ENCODE data around the gene POU5F1. TPM values are rescaled to one million over a fixed set of nuclear protein-coding genes. Genes with fewer than 3 reads are reported as not detected.
"Not testable (repeated sequence)": the region's sequence is repeated elsewhere in the genome, so short reads cannot be mapped to it uniquely, and the experiment has no call there.

POU5F1 gene
- total RNA-seq, 1 donor from 2014 or later: 1.6 TPM

GRCh38 chr6:31192431-31193105, 22.1 kb upstream of the POU5F1 start:
- peak; percentile 36 for DNase-seq (ENCODE audit: low read depth, low spot score)

DNA sequence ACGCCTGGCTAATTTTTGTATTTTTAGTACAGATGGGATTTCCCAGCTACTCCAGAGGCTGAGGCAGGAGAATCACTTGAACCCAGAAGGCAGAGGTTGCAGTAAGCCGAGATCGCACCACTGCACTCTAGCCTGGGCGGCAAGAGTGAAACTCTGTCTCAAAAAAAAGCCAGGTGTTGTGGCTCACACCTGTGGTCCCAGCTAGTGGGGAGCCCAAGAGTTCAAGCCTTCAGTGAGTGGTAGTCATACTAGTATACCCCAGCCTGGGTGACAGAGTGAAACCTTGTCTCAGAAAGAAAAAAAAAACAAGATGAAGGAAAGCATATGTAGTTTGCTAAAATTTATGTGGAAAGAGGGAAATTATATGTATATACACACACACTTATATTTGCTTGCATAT, 20.0 kb upstream of the POU5F1 start:
- DNase-seq (ENCODE audit: low read depth, low spot score): no peak

GRCh38 chr6:31189223-31189622, 18.7 kb upstream of the POU5F1 start:
- DNase-seq (ENCODE audit: low read depth, low spot score): not testable (repeated sequence)

GRCh38 chr6:31187780-31188194, 17.3 kb upstream of the POU5F1 start:
- DNase-seq (ENCODE audit: low read depth, low spot score): no peak

GRCh38 chr6:31186052-31186734, 15.7 kb upstream of the POU5F1 start:
- DNase-seq (ENCODE audit: low read depth, low spot score): no peak

DNA sequence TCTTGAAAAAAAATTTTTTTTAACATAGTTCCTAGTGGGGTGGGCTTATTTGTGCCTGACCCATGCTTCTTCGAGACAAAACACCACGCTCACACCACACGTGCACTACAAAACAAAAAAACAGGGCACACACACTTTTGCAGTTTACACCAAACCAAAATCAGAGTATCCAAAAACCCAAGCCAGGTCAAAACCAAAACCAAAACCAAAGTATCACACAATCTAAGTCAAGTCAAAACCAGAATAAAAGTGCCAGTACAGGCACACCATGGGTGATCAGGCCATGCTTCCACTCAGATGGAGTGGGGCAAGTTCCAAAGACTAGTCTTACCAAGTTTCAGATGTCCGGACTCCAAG, 15.2 kb upstream of the POU5F1 start:
- not testable (repeated sequence) for DNase-seq (ENCODE audit: low read depth, low spot score)

- DNase-seq (ENCODE audit: low read depth, low spot score): not testable (repeated sequence)
Observed at GRCh38 chr6:31183859-31184258, 13.4 kb upstream of the POU5F1 start.

GRCh38 chr6:31183287-31183686, 12.8 kb upstream of the POU5F1 start:
- not testable (repeated sequence) for DNase-seq (ENCODE audit: low read depth, low spot score)

GRCh38 chr6:31180500-31180899, 10.0 kb upstream of the POU5F1 start:
- DNase-seq (ENCODE audit: low read depth, low spot score): no peak

DNA sequence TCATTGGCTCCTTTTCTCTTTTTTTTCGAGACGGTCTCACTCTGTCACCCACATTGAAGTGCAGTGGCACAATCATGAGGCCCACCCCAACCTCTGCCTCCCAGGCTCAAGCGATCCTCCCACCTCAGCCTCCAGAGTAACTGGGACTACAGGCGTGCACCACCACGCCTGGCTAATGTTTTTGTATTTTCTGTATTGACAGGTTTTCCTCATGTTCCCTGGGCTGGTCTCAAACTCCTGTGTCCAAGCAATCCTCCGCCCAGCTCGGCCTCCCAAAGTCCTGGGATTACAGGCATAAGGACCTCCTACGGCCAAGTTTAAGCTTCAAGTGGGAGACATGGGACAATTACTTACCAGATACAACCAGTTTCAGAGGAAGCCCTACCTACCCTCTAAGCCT, 9.4 kb upstream of the POU5F1 start:
- no peak for DNase-seq (ENCODE audit: low read depth, low spot score)

GRCh38 chr6:31179042-31179386, 8.5 kb upstream of the POU5F1 start:
- no peak for DNase-seq (ENCODE audit: low read depth, low spot score)

DNA sequence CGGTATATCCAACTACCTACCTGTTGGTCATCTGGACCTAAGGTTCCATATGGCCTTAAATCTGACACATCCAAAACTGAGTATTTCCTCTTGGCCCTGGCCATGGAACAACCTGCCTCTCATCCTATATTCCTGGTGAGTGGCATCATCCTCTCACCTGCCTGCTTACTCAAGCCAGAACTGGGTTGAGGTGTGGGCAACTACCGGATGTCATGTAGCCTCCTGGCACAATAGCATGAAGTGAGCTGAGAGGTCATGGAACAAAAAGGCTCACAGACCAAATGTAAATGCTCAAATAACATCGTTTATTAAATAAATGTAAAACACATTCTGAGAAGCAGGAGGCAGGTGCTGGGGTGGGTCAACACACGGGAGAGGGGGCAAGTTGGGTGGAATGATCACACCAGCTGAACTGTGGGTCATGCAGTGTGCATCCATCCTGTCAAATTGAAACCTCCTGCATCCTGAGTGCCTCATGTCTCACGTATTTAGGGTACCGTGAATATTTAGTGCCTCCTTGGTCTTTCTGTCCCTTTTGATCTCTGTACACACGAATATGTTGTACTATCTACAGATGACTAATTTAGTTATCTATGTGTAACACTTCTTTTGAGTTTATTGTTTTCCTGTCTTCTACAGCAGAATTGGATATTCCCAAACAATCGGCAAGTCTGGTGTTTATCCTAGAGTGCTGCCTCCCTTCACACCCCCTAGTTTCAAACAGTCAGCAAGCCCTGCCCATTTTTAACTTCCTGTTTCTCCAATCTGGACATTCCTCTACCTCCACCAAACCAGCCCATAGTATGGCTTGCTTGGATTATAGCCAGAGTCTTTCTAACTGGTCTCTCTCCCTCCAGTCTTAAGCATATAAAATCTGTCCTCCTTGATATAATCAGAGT, 7.9 kb upstream of the POU5F1 start:
- no peak for DNase-seq (ENCODE audit: low read depth, low spot score)

GRCh38 chr6:31175971-31176370, 5.5 kb upstream of the POU5F1 start:
- no peak for DNase-seq (ENCODE audit: low read depth, low spot score)

- no peak for DNase-seq (ENCODE audit: low read depth, low spot score)
Observed at GRCh38 chr6:31174378-31174777, 3.9 kb upstream of the POU5F1 start.

DNA sequence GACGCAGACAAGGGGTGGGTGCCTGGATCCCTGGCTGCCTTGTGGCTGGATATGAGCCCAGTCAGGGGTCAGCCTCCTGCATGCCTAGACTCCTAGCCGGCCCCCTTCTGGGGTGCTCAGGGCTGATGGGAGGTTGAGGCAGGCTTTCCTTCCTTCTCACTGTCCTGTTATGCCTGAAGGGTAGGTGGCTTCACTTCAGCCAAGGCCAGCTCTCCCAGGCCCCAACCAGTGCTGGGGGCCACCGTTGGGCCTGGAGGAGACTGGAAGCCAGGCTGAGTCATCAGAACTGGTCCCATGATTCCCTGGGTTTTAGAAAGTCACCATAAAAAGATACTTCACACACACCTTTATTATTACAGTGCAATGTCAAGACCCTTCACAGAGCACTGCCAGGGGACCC, 2.9 kb upstream of the POU5F1 start:
- DNase-seq (ENCODE audit: low read depth, low spot score): no peak

DNA sequence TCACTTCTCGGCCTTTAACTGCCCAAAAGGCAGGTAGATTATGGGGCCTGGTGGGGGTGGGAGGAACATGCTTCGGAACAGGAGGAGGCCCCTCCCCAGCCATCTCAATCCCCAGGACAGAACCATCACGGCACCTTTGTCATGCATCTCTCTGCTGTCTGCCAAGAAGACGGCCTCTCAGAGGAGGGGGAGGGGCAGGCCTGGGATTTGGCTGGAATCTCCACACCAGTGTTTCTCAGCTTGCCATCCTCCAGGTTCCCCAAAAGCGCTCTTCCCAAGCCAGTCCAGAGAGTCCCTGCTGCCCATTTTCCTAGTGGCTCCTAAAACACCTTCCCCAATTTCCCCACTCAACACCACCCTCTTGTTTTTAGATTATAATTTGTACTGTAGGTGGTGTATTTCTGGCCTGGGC, 2.5 kb upstream of the POU5F1 start:
- DNase-seq (ENCODE audit: low read depth, low spot score): no peak

GRCh38 chr6:31171931-31172905, 1.7 kb upstream of the POU5F1 start:
- DNase-seq (ENCODE audit: low read depth, low spot score): no peak

DNA sequence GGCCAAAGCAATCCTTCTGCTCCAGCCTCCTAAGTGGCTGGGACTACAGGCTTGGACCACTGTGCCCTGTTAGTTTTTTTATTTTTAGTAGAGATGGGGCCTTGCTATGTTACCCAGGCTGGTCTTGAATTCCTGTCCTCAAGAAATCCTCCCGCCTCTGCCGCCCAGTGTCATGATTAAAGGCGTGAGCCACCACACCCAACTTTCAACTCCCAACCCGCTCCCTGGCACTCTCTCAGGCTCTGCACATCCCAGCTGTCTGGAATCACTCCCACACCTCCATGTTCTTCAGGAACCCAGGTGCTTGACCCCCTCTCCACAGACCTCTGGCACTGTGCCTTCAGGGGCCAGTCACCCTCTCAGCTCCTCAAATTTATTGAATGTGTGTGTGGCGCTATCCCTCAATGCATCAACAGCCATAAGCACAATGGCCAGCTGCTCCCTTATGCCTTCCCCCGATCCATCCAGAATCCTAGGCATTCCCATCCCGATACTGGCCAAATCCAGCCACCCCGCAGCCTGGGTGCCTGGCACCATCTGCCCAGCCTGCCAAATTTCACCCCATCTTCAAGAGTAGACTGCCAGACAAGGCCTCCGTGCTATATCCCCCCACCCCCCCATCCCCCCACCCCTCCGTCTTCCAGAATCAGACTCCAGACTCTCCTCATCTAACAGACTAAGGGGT, 647 bp upstream of the POU5F1 start:
- DNase-seq (ENCODE audit: low read depth, low spot score): no peak

DNA sequence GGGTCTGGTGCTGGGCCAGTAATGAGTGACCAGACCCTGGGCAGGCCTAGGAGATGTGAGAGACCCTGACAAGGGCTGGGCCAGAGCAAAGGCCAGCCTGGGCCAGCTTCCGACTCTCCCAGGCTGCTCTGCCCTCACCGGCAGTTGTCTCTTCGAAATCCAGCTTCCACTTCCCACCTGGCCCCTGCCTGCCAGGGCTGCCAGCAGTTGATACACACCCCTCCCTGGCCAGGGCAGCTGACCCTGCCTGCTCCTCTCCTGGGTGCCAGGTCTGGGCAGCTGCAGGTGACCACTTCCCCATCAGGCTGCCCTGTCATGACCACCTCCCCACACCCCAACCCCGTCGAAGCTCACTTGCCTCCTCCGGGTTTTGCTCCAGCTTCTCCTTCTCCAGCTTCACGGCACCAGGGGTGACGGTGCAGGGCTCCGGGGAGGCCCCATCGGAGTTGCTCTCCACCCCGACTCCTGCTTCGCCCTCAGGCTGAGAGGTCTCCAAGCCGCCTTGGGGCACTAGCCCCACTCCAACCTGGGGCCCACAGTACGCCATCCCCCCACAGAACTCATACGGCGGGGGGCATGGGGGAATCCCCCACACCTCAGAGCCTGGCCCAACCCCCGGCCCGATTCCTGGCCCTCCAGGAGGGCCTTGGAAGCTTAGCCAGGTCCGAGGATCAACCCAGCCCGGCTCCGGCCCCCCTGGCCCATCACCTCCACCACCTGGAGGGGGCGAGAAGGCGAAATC, 453 bp downstream of the POU5F1 start:
- DNase-seq (ENCODE audit: low read depth, low spot score): not testable (repeated sequence)

Measured in pulmonary artery endothelial cell (primary cell).